ENCODE results near the gene YIF1A.
A peak's percentile ranks its signal among the peaks of the same experiment; 100 is the strongest.
"Not testable (repeated sequence)": the region's sequence is repeated elsewhere in the genome, so short reads cannot be mapped to it uniquely, and the experiment has no call there.

Gene YIF1A

GRCh38 chr11:66268952-66269905 lies 19.7 kb downstream of the YIF1A start:
- DNase-seq (ENCODE audit: low read depth), result no peak

- DNase-seq (ENCODE audit: low read depth), result peak; percentile 95
Observed at GRCh38 chr11:66268244-66268951, 20.5 kb downstream of the YIF1A start, which contains the start of gene RAB1B. Gene RAB1B (plus strand): TSS chr11:66268639. CDS start chr11:66268680, 41 bp downstream.

GRCh38 chr11:66267379-66268243 lies 21.3 kb downstream of the YIF1A start:
- peak; percentile 30 for DNase-seq (ENCODE audit: low read depth)

- no peak for DNase-seq (ENCODE audit: low read depth)
Observed at GRCh38 chr11:66267039-66267378, 21.9 kb downstream of the YIF1A start.

- DNase-seq (ENCODE audit: low read depth), result no peak
Observed at GRCh38 chr11:66266378-66267038, 22.4 kb downstream of the YIF1A start.

GRCh38 chr11:66265531-66266377 lies 23.2 kb downstream of the YIF1A start:
- DNase-seq (ENCODE audit: low read depth), result no peak

GRCh38 chr11:66264914-66265313 lies 24.0 kb downstream of the YIF1A start:
- no peak for DNase-seq (ENCODE audit: low read depth)

- DNase-seq (ENCODE audit: low read depth), result no peak
Observed at GRCh38 chr11:66264383-66264782, 24.6 kb downstream of the YIF1A start.

- no peak for DNase-seq (ENCODE audit: low read depth)
Observed at GRCh38 chr11:66263785-66264184, 25.2 kb downstream of the YIF1A start.

GRCh38 chr11:66263231-66263630 lies 25.7 kb downstream of the YIF1A start:
- DNase-seq (ENCODE audit: low read depth), result no peak

GRCh38 chr11:66262696-66263095 lies 26.2 kb downstream of the YIF1A start:
- no peak for DNase-seq (ENCODE audit: low read depth)

GRCh38 chr11:66262191-66262590 lies 26.8 kb downstream of the YIF1A start:
- DNase-seq (ENCODE audit: low read depth), result no peak

GRCh38 chr11:66261578-66261977 lies 27.4 kb downstream of the YIF1A start:
- DNase-seq (ENCODE audit: low read depth), result no peak

GRCh38 chr11:66259956-66260355 lies 29.0 kb downstream of the YIF1A start:
- no peak for DNase-seq (ENCODE audit: low read depth)

GRCh38 chr11:66259225-66259624 lies 29.7 kb downstream of the YIF1A start:
- no peak for DNase-seq (ENCODE audit: low read depth)

GRCh38 chr11:66258473-66258893 lies 30.5 kb downstream of the YIF1A start:
- DNase-seq (ENCODE audit: low read depth), result no peak

GRCh38 chr11:66253081-66253480 lies 35.9 kb downstream of the YIF1A start:
- not testable (repeated sequence) for DNase-seq (ENCODE audit: low read depth)

- DNase-seq (ENCODE audit: low read depth), result no peak
Observed at GRCh38 chr11:66251809-66252208, 37.1 kb downstream of the YIF1A start.

GRCh38 chr11:66248903-66249302 lies 40.0 kb downstream of the YIF1A start:
- DNase-seq (ENCODE audit: low read depth), result no peak

GRCh38 chr11:66247801-66248200 lies 41.1 kb downstream of the YIF1A start:
- no peak for DNase-seq (ENCODE audit: low read depth)

- no peak for DNase-seq (ENCODE audit: low read depth)
Observed at GRCh38 chr11:66247295-66247694, 41.6 kb downstream of the YIF1A start.

All from non-pigmented ciliary epithelial cell (primary cell).